Common myeloid progenitor, CD34-positive (primary cell): ENCODE measurements around the gene DOLK.
A peak's percentile ranks its signal among the peaks of the same experiment; 100 is the strongest.

Experiments used
- CTCF ChIA-PET: fragments of 350-600 bp; sonication (Branson Sonifier 250); formaldehyde crosslinking; loops from one replicate; lab custom pipeline; 2021; ENCODE audit warnings: antibody characterized with exemption; lab: Charles Lee
- POLR2A ChIA-PET: fragments of 350-600 bp; sonication (Branson Sonifier 250); formaldehyde crosslinking; loops from one replicate; lab custom pipeline; 2021; ENCODE audit warnings: antibody characterized with exemption; lab: Charles Lee
- DNase-seq, 3 donors: peaks; one replicate each; pipeline versions ENCODE4 v3.0.0 to v3.0.0-alpha.2; 2013
- H3K27ac ChIP-seq, 2 experiments: 1 replicate in 1 of 2; 2 replicates in 1 of 2; pipeline ENCODE4 v1.7.0; 2013; ENCODE audit warnings: inconsistent platforms in 2 of 2, low read length in 2 of 2, mild to moderate bottlenecking in 2 of 2, low read depth in 1 of 2, moderate library complexity in 1 of 2; ENCODE audit not compliant: severe bottlenecking in 2 of 2, insufficient read depth in 1 of 2, poor library complexity in 1 of 2
- H3K27me3 ChIP-seq, 5 experiments: replicated peaks in 2 of 5; 1 replicate in 3 of 5; 2 replicates in 2 of 5; pipeline versions ENCODE4 v1.6.1 to v1.7.0; 2013; ENCODE audit warnings: low read length in 4 of 5, mild to moderate bottlenecking in 2 of 5, moderate library complexity in 2 of 5, inconsistent platforms in 1 of 5; ENCODE audit not compliant: insufficient read depth in 5 of 5, control insufficient read depth in 4 of 5
- H3K36me3 ChIP-seq, 4 experiments: 1 replicate in 2 of 4; 2 replicates in 2 of 4; pipeline versions ENCODE4 v1.6.1 to v1.7.0; 2013; ENCODE audit warnings: low read length in 3 of 4, control low read depth in 1 of 4, mild to moderate bottlenecking in 1 of 4; ENCODE audit not compliant: control insufficient read depth in 4 of 4, insufficient read depth in 4 of 4
- H3K4me1 ChIP-seq, 4 experiments: 1 replicate in 3 of 4; 2 replicates in 1 of 4; pipeline versions ENCODE4 v1.6.1 to v1.7.1; 2013; ENCODE audit warnings: low read length in 3 of 4, mild to moderate bottlenecking in 3 of 4, control low read depth in 1 of 4, inconsistent platforms in 1 of 4, moderate library complexity in 1 of 4; ENCODE audit not compliant: control insufficient read depth in 4 of 4, insufficient read depth in 4 of 4; ENCODE audit errors: control extremely low read depth in 1 of 4
- H3K4me3 ChIP-seq, 7 experiments: 1 replicate in 4 of 7; 2 replicates in 3 of 7; pipeline versions ENCODE4 v1.5.1 to v1.7.0; 2013; ENCODE audit warnings: mild to moderate bottlenecking in 7 of 7, low read length in 6 of 7, moderate library complexity in 6 of 7, inconsistent platforms in 2 of 7, low read depth in 2 of 7, control low read depth in 1 of 7; ENCODE audit not compliant: insufficient read depth in 4 of 7, control insufficient read depth in 1 of 7; ENCODE audit errors: extremely low read depth in 1 of 7
- H3K9me3 ChIP-seq, 5 experiments: 1 replicate in 4 of 5; 2 replicates in 1 of 5; pipeline versions ENCODE4 v1.6.1 to v1.7.1; 2013; ENCODE audit warnings: low read length in 4 of 5, mild to moderate bottlenecking in 2 of 5, inconsistent platforms in 1 of 5, low read depth in 1 of 5, moderate library complexity in 1 of 5; ENCODE audit not compliant: control insufficient read depth in 4 of 5, insufficient read depth in 2 of 5; ENCODE audit errors: control extremely low read depth in 1 of 5
- WGBS: methylation state at CpG from one replicate; pipeline ENCODE4 v1.1.5; 2013; ENCODE audit not compliant: insufficient coverage; 5-methylcytosine and 5-hydroxymethylcytosine counted together

Gene DOLK

GRCh38 chr9:128913048-128913900 is 34.1 kb downstream of the DOLK start:
- no peak for DNase-seq
- ChIA-PET CTCF (interaction anchor here (1.0 to 2.2 kb wide), 2 partner anchors 11 to 16 kb away, joined by 3 to 8 read pairs; no protein-coding TSS in a partner anchor), POLR2A (no interaction called here)
- WGBS = 100% methylated on average over 12 of the region's 15 CpGs
- no peak overlapping the region for H3K27ac ChIP-seq
- H3K4me1 ChIP-seq = peaks cover 0 to 14% (median 12%) of the 10 kb centered on the region in 4 experiments
- no peaks in the 10 kb centered on the region for H3K27me3 ChIP-seq
- peaks cover 3 to 63% (median 44%) of the 10 kb centered on the region in 4 experiments for H3K36me3 ChIP-seq
- no peak overlapping the region for H3K4me3 ChIP-seq
- H3K9me3 ChIP-seq = no peaks in the 10 kb centered on the region

- ChIA-PET POLR2A (no interaction called here), CTCF (interaction anchor here (1.0 to 2.6 kb wide), 3 partner anchors 9 to 17 kb away, joined by 3 to 8 read pairs (median 8); no protein-coding TSS in a partner anchor)
- Histone ChIP-seq H3K27ac (no peak overlapping the region), H3K9me3 (no peaks in the 10 kb centered on the region), H3K36me3 (peaks cover 5 to 66% (median 42%) of the 10 kb centered on the region in 4 experiments), H3K4me1 (peaks cover 0 to 14% (median 12%) of the 10 kb centered on the region in 4 experiments), H3K4me3 (no peak overlapping the region), H3K27me3 (no peaks in the 10 kb centered on the region)
- 87% methylated on average over 12 of the region's 15 CpGs for WGBS
- DNase-seq = no peak
Observed at GRCh38 chr9:128912270-128912853, 35.0 kb downstream of the DOLK start.

GRCh38 chr9:128911529-128912035 is 35.8 kb downstream of the DOLK start:
- ChIA-PET CTCF (interaction anchor here (2.2 to 2.6 kb wide), 2 partner anchors 10 to 12 kb away, joined by 8 read pairs; no protein-coding TSS in a partner anchor), POLR2A (no interaction called here)
- H3K4me1 ChIP-seq = peaks cover 0 to 14% (median 12%) of the 10 kb centered on the region in 4 experiments
- no peak for DNase-seq
- no peaks in the 10 kb centered on the region for H3K9me3 ChIP-seq
- peaks cover 5 to 67% (median 40%) of the 10 kb centered on the region in 4 experiments for H3K36me3 ChIP-seq
- no peak overlapping the region for H3K4me3 ChIP-seq
- 60% methylated on average over 5 of the region's 8 CpGs for WGBS
- peak overlapping the region in 1 of 2 experiments; percentile 19 for H3K27ac ChIP-seq
- no peaks in the 10 kb centered on the region for H3K27me3 ChIP-seq

GRCh38 chr9:128910906-128911305 is 36.5 kb downstream of the DOLK start:
- H3K9me3 ChIP-seq = no peaks in the 10 kb centered on the region
- ChIA-PET POLR2A (no interaction called here), CTCF (interaction anchor here (2.2 to 2.6 kb wide), 2 partner anchors 11 to 13 kb away, joined by 8 read pairs; no protein-coding TSS in a partner anchor)
- WGBS = 96% methylated on average over 6 of the region's 6 CpGs
- H3K4me1 ChIP-seq = peaks cover 0 to 14% (median 12%) of the 10 kb centered on the region in 4 experiments
- peaks cover 5 to 61% (median 34%) of the 10 kb centered on the region in 4 experiments for H3K36me3 ChIP-seq
- H3K27ac ChIP-seq = no peak overlapping the region
- no peak overlapping the region for H3K4me3 ChIP-seq
- no peak for DNase-seq
- H3K27me3 ChIP-seq = no peaks in the 10 kb centered on the region

- Histone ChIP-seq H3K4me1 (peaks cover 0 to 14% (median 12%) of the 10 kb centered on the region in 4 experiments), H3K27ac (no peak overlapping the region), H3K9me3 (no peaks in the 10 kb centered on the region), H3K36me3 (peaks cover 5 to 57% (median 31%) of the 10 kb centered on the region in 4 experiments), H3K4me3 (no peak overlapping the region), H3K27me3 (no peaks in the 10 kb centered on the region)
- no peak for DNase-seq
- ChIA-PET POLR2A (no interaction called here), CTCF (interaction anchor here (1.1 kb wide), 1 partner anchor 27 kb away, joined by 3 read pairs; no protein-coding TSS in a partner anchor)
- 88% methylated on average over 4 of the region's 4 CpGs for WGBS
Observed at GRCh38 chr9:128909859-128910258, 37.5 kb downstream of the DOLK start.

DNA sequence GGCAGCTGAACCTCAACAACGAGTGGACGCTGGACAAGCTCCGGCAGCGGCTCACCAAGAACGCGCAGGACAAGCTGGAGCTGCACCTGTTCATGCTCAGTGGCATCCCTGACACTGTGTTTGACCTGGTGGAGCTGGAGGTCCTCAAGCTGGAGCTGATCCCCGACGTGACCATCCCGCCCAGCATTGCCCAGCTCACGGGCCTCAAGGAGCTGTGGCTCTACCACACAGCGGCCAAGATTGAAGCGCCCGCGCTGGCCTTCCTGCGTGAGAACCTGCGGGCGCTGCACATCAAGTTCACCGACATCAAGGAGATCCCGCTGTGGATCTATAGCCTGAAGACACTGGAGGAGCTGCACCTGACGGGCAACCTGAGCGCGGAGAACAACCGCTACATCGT is 39.0 kb downstream of the DOLK start:
- no peak overlapping the region for H3K4me3 ChIP-seq
- WGBS = over 99% methylated on average over 24 of the region's 24 CpGs
- H3K27ac ChIP-seq = no peak overlapping the region
- H3K36me3 ChIP-seq = peaks cover 5 to 47% (median 27%) of the 10 kb centered on the region in 4 experiments
- CTCF ChIA-PET = interaction anchor here (1.1 kb wide), 1 partner anchor 31 kb away, joined by 3 read pairs; no protein-coding TSS in a partner anchor
- no peaks in the 10 kb centered on the region for H3K27me3 ChIP-seq
- no peaks in the 10 kb centered on the region for H3K9me3 ChIP-seq
- no peak for DNase-seq
- H3K4me1 ChIP-seq = peaks cover 0 to 23% (median 13%) of the 10 kb centered on the region in 4 experiments
- POLR2A ChIA-PET = no interaction called here
